SKM-1 (cell line): Measurements from ENCODE around the gene OR7C1.
"Not testable (repeated sequence)": the region's sequence is repeated elsewhere in the genome, so short reads cannot be mapped to it uniquely, and the experiment has no call there.

ENCODE experiments used
- DNase-seq: peaks from one replicate; lab custom pipeline; 2025; ENCODE audit not compliant: unreplicated experiment; lab: John Stamatoyannopoulos, UW

Gene OR7C1

GRCh38 chr19:14785102-14785793 is 49.7 kb downstream of the OR7C1 start:
- DNase-seq = peak; percentile 93

GRCh38 chr19:14784730-14785101 is 50.3 kb downstream of the OR7C1 start:
- DNase-seq = peak; percentile 58

- DNase-seq = peak; percentile 15
These were observed 51.5 kb downstream of the OR7C1 start for GRCh38 chr19:14783410-14783998.

- no peak for DNase-seq
These were observed 52.2 kb downstream of the OR7C1 start for GRCh38 chr19:14782626-14783409.

- DNase-seq = not testable (repeated sequence)
These were observed 53.1 kb downstream of the OR7C1 start for GRCh38 chr19:14781713-14782536.

GRCh38 chr19:14780622-14781225 is 54.3 kb downstream of the OR7C1 start:
- not testable (repeated sequence) for DNase-seq

GRCh38 chr19:14779151-14779550 is 55.8 kb downstream of the OR7C1 start:
- DNase-seq = no peak

GRCh38 chr19:14778110-14778845 is 56.7 kb downstream of the OR7C1 start, which contains the start of gene ADGRE2:
Gene ADGRE2, minus strand, starts transcription at chr19:14778560. Its CDS starts 1,804 bp downstream, at chr19:14776756.
- not testable (repeated sequence) for DNase-seq

GRCh38 chr19:14777645-14778044 is 57.3 kb downstream of the OR7C1 start:
- DNase-seq = not testable (repeated sequence)

GRCh38 chr19:14775869-14776586 is 59.0 kb downstream of the OR7C1 start:
- DNase-seq = peak; percentile 38

GRCh38 chr19:14775326-14775725 is 59.7 kb downstream of the OR7C1 start:
- DNase-seq = not testable (repeated sequence)

- no peak for DNase-seq
These were observed 60.6 kb downstream of the OR7C1 start for GRCh38 chr19:14774373-14774772.

GRCh38 chr19:14773722-14774121 is 61.3 kb downstream of the OR7C1 start:
- not testable (repeated sequence) for DNase-seq

GRCh38 chr19:14772995-14773394 is 62.0 kb downstream of the OR7C1 start:
- no peak for DNase-seq

GRCh38 chr19:14772467-14772866 is 62.5 kb downstream of the OR7C1 start:
- no peak for DNase-seq

GRCh38 chr19:14770944-14771839 is 63.8 kb downstream of the OR7C1 start:
- no peak for DNase-seq

GRCh38 chr19:14770136-14770535 is 64.8 kb downstream of the OR7C1 start:
- no peak for DNase-seq

GRCh38 chr19:14769201-14769600 is 65.8 kb downstream of the OR7C1 start:
- no peak for DNase-seq
